Bronchial epithelial cell (primary cell): ENCODE measurements around the gene SLC35F5. TPM values are rescaled to one million over a fixed set of nuclear protein-coding genes. Genes with fewer than 3 reads are reported as not detected.
"Not testable (repeated sequence)": the region's sequence is repeated elsewhere in the genome, so short reads cannot be mapped to it uniquely, and the experiment has no call there.

Source experiments
- DNase-seq: peaks from one replicate; pipeline ENCODE4 v3.0.0-alpha.2; 2010; ENCODE audit warnings: low read depth
- FAIRE-seq: peaks from 2 replicates; lab custom pipeline; 2011; peaks lifted over from hg19 to GRCh38; lab: Jason Lieb, UNC
- H3K27me3 ChIP-seq: 2 replicates; pipeline ENCODE4 v1.5.1; 2011; ENCODE audit warnings: low read length; ENCODE audit not compliant: control insufficient read depth, insufficient read depth
- H3K36me3 ChIP-seq: 2 replicates; pipeline ENCODE4 v1.5.1; 2011; ENCODE audit warnings: low read length; ENCODE audit not compliant: control insufficient read depth, insufficient read depth
- H3K4me3 ChIP-seq: 2 replicates; pipeline ENCODE4 v1.5.1; 2011; ENCODE audit warnings: mild to moderate bottlenecking, low read depth, low read length, control low read depth
- CTCF ChIP-seq: IDR thresholded peaks from 2 replicates; pipeline ENCODE4 v1.5.1; 2011; ENCODE audit warnings: mild to moderate bottlenecking, moderate library complexity, low read length, control low read depth, inconsistent platforms; ENCODE audit not compliant: insufficient read depth, severe bottlenecking
- total RNA-seq: library from RNA; depleted of rRNA; stranded (reverse); fragments of >200 nt; gene quantifications from 2 replicates; pipeline ENCODE4 v1.2.1, GENCODE V29; 2014

The SLC35F5 gene
- total RNA-seq, 1 donor from 2014 or later = 112 TPM

GRCh38 chr2:113698892-113699447 lies 57.5 kb downstream of the SLC35F5 start:
- no peak for TF ChIP-seq CTCF
- no peaks in the 10 kb centered on the region for H3K36me3 ChIP-seq
- H3K27me3 ChIP-seq = no peaks in the 10 kb centered on the region
- FAIRE-seq (no peak), DNase-seq (no peak)
- H3K4me3 ChIP-seq = no peak overlapping the region

- H3K4me3 ChIP-seq, DNase-seq, FAIRE-seq, H3K36me3 ChIP-seq, H3K27me3 ChIP-seq: not testable (repeated sequence)
Observed at GRCh38 chr2:113698251-113698650, 58.2 kb downstream of the SLC35F5 start.

- peak; percentile 52 for DNase-seq
- no peak for FAIRE-seq
- TF ChIP-seq CTCF = no peak
- Histone ChIP-seq H3K27me3 (no peaks in the 10 kb centered on the region), H3K4me3 (no peak overlapping the region), H3K36me3 (no peaks in the 10 kb centered on the region)
Observed at GRCh38 chr2:113697516-113697915, 58.9 kb downstream of the SLC35F5 start.

GRCh38 chr2:113694438-113694837 lies 62.0 kb downstream of the SLC35F5 start:
- DNase-seq = no peak
- Histone ChIP-seq H3K36me3 (no peaks in the 10 kb centered on the region), H3K27me3 (no peaks in the 10 kb centered on the region), H3K4me3 (no peak overlapping the region)
- no peak for TF ChIP-seq CTCF
- FAIRE-seq = no peak

GRCh38 chr2:113692698-113693428 lies 63.6 kb downstream of the SLC35F5 start:
- FAIRE-seq = no peak
- no peak overlapping the region for H3K4me3 ChIP-seq
- TF ChIP-seq CTCF = no peak
- no peak for DNase-seq
- H3K27me3 ChIP-seq = no peaks in the 10 kb centered on the region
- no peaks in the 10 kb centered on the region for H3K36me3 ChIP-seq

GRCh38 chr2:113690871-113691270 lies 65.6 kb downstream of the SLC35F5 start:
- H3K4me3 ChIP-seq, H3K36me3 ChIP-seq, H3K27me3 ChIP-seq, FAIRE-seq, DNase-seq: not testable (repeated sequence)

- H3K27me3 ChIP-seq = no peaks in the 10 kb centered on the region
- H3K4me3 ChIP-seq = no peak overlapping the region
- H3K36me3 ChIP-seq = no peaks in the 10 kb centered on the region
- FAIRE-seq (no peak), DNase-seq (peak; percentile 73)
- no peak for TF ChIP-seq CTCF
Observed at GRCh38 chr2:113686537-113686936, 69.9 kb downstream of the SLC35F5 start.
